SK-N-SH (cell line): ENCODE results near the gene TFAP2C. TPM values are rescaled to one million over a fixed set of nuclear protein-coding genes. Genes with fewer than 3 reads are reported as not detected.

ENCODE experiments used
- CTCF ChIA-PET: fragments of 300-600, 350-600 bp; formaldehyde crosslinking; extraction: SDS; loops from one replicate; lab custom pipeline; 2021; lab: Yijun Ruan, JAX
- POLR2A ChIA-PET: fragments of 350-600 bp; sonication (Branson Sonifier 250); formaldehyde crosslinking; extraction: SDS; loops from one replicate; lab custom pipeline; 2020; ENCODE audit warnings: antibody characterized with exemption, inconsistent platforms; lab: Yijun Ruan, JAX
- DNase-seq: peaks from one replicate; pipeline ENCODE4 v3.0.0; 2012
- H2AFZ ChIP-seq: fragments of 200-600 bp; sonication (generic); 2 replicates; pipeline ENCODE4 v1.8.1; 2016; ENCODE audit warnings: antibody characterized with exemption, mild to moderate bottlenecking, low read depth
- H3F3A ChIP-seq: fragments of 200-600 bp; sonication (generic); replicated peaks from 2 replicates; pipeline ENCODE3; 2016; ENCODE audit warnings: antibody characterized with exemption, mild to moderate bottlenecking; ENCODE audit not compliant: insufficient read depth
- H3K27ac ChIP-seq, 2 experiments: fragments of 200-500 bp in 1 of 2; fragments of 200-600 bp in 1 of 2; sonication (Bioruptor generic) in 1 of 2; sonication (generic), shearing (Covaris generic) in 1 of 2; 2 replicates each; pipeline versions ENCODE4 v1.5.1 to v1.6.1; 2014 to 2016; ENCODE audit warnings: low read depth in 2 of 2, inconsistent platforms in 1 of 2, low read length in 1 of 2, mild to moderate bottlenecking in 1 of 2, mixed read lengths in 1 of 2
- H3K27me3 ChIP-seq: fragments of 200-600 bp; sonication (generic), shearing (Covaris generic); 2 replicates; pipeline ENCODE4 v1.6.1; 2016; ENCODE audit warnings: mixed run types; ENCODE audit not compliant: insufficient read depth
- H3K36me3 ChIP-seq, 2 experiments: fragments of 200-500 bp in 1 of 2; fragments of 200-600 bp in 1 of 2; sonication (Bioruptor generic) in 1 of 2; sonication (generic) in 1 of 2; replicated peaks in 1 of 2; 2 replicates each; pipeline versions ENCODE3 to v1.5.1; 2014 to 2016; ENCODE audit warnings: low read length in 1 of 2, mild to moderate bottlenecking in 1 of 2; ENCODE audit not compliant: insufficient read depth in 2 of 2, control insufficient read depth in 1 of 2
- H3K4me1 ChIP-seq, 2 experiments: fragments of 200-500 bp in 1 of 2; fragments of 200-600 bp in 1 of 2; sonication (Bioruptor generic) in 1 of 2; sonication (generic), shearing (Covaris generic) in 1 of 2; 2 replicates each; pipeline versions ENCODE4 v1.5.1 to v1.6.1; 2014 to 2016; ENCODE audit warnings: low read depth in 1 of 2, low read length in 1 of 2, mixed run types in 1 of 2; ENCODE audit not compliant: insufficient read depth in 2 of 2, control insufficient read depth in 1 of 2
- H3K4me2 ChIP-seq: fragments of 200-600 bp; sonication (generic), shearing (Covaris generic); 2 replicates; pipeline ENCODE4 v1.6.1; 2017; ENCODE audit warnings: mixed run types
- H3K4me3 ChIP-seq, 2 experiments: fragments of 200-500 bp in 1 of 2; fragments of 200-600 bp in 1 of 2; sonication (Bioruptor generic) in 1 of 2; sonication (generic), shearing (Covaris generic) in 1 of 2; 2 replicates each; pipeline versions ENCODE4 v1.5.1 to v1.8.1; 2014 to 2016; ENCODE audit warnings: low read depth in 2 of 2, inconsistent platforms in 1 of 2, low read length in 1 of 2, mild to moderate bottlenecking in 1 of 2, mixed read lengths in 1 of 2, moderate library complexity in 1 of 2
- H3K79me2 ChIP-seq: fragments of 200-600 bp; sonication (generic); 2 replicates; pipeline ENCODE4 v1.8.1; 2017; ENCODE audit warnings: mild to moderate bottlenecking; ENCODE audit not compliant: insufficient read depth
- H3K9ac ChIP-seq: fragments of 200-600 bp; sonication (generic); 2 replicates; pipeline ENCODE4 v1.6.1; 2017; ENCODE audit warnings: mixed run types
- H3K9me2 ChIP-seq: fragments of 200-600 bp; sonication (generic); 2 replicates; pipeline ENCODE4 v1.6.1; 2017; ENCODE audit warnings: mixed run types
- H3K9me3 ChIP-seq: fragments of 200-600 bp; sonication (generic); 2 replicates; pipeline ENCODE4 v1.6.1; 2017; ENCODE audit warnings: mixed run types, mild to moderate bottlenecking, moderate library complexity
- H4K20me1 ChIP-seq: fragments of 200-600 bp; sonication (generic); 2 replicates; pipeline ENCODE4 v1.6.1; 2017; ENCODE audit warnings: mild to moderate bottlenecking, mixed run types; ENCODE audit not compliant: insufficient read depth
- EP300 ChIP-seq, 2 experiments: IDR thresholded peaks; 2 replicates each; pipeline versions ENCODE4 v1.4.0 to v1.6.1; 2012; ENCODE audit warnings: borderline replicate concordance in 1 of 2, low read depth in 1 of 2, low read length in 1 of 2
- FOSL2 ChIP-seq: IDR thresholded peaks from 2 replicates; pipeline ENCODE4 v1.4.0; 2012; ENCODE audit warnings: low read depth, mild to moderate bottlenecking, moderate library complexity, borderline replicate concordance
- FOXM1 ChIP-seq: IDR thresholded peaks from 2 replicates; pipeline ENCODE4 v1.4.0; 2012; ENCODE audit warnings: low read depth, mild to moderate bottlenecking
- GABPA ChIP-seq: IDR thresholded peaks from 2 replicates; pipeline ENCODE4 v1.4.0; 2012; ENCODE audit warnings: low read depth, mild to moderate bottlenecking
- GATA2 ChIP-seq: sonication (generic); formaldehyde crosslinking; IDR thresholded peaks from 2 replicates; pipeline ENCODE4 v1.5.0; 2020; ENCODE audit warnings: mild to moderate bottlenecking, missing genetic modification reagents
- RCOR1 ChIP-seq: fragments of 150-350 bp; IDR thresholded peaks from 2 replicates; pipeline ENCODE4 v1.6.1; 2017; ENCODE audit warnings: antibody characterized with exemption, low read length
- RXRA ChIP-seq: IDR thresholded peaks from 2 replicates; pipeline ENCODE4 v1.4.0; 2012; ENCODE audit warnings: low read depth, mild to moderate bottlenecking, borderline replicate concordance
- SIN3A ChIP-seq: IDR thresholded peaks from 2 replicates; pipeline ENCODE4 v1.6.1; 2012; ENCODE audit warnings: low read depth, mild to moderate bottlenecking, low read length, moderate library complexity, borderline replicate concordance
- SMC3 ChIP-seq: IDR thresholded peaks from 2 replicates; pipeline ENCODE4 v1.6.1; 2012; ENCODE audit warnings: low read depth, low read length, improper control_type of control experiment
- TCF12 ChIP-seq: IDR thresholded peaks from 2 replicates; pipeline ENCODE4 v1.4.0; 2012
- TEAD4 ChIP-seq: IDR thresholded peaks from 2 replicates; pipeline ENCODE4 v1.4.0; 2012; ENCODE audit warnings: mild to moderate bottlenecking, borderline replicate concordance; ENCODE audit not compliant: insufficient read depth
- WGBS: methylation state at CpG from one replicate; pipeline ENCODE4 v1.1.6; 2017; ENCODE audit warnings: low lambda C conversion rate; 5-methylcytosine and 5-hydroxymethylcytosine counted together
- polyA plus RNA-seq, 3 experiments: library from polyadenylated mRNA; depleted of rRNA; stranded (reverse); fragments of >200 nt; gene quantifications; 2 replicates each; pipeline ENCODE4 v1.2.3, GENCODE V29; 2012
- TF ChIP-seq, protein P1 (sequence below): fragments of 150-350 bp; IDR thresholded peaks from 2 replicates; pipeline ENCODE4 v1.6.1; 2017; ENCODE audit warnings: antibody characterized with exemption, low read length, low read depth, borderline replicate concordance
- TF ChIP-seq, protein P2 (sequence below): IDR thresholded peaks from 2 replicates; pipeline ENCODE4; 2012
- TF ChIP-seq, protein P3 (sequence below): IDR thresholded peaks from 2 replicates; pipeline ENCODE4 v1.6.1; 2012; ENCODE audit warnings: mild to moderate bottlenecking, low read depth, low read length, moderate library complexity
- TF ChIP-seq, protein P4 (sequence below): IDR thresholded peaks from 2 replicates; pipeline ENCODE4 v1.4.0; 2012; ENCODE audit warnings: low read depth

TFAP2C gene
- polyA plus RNA-seq, 1 of the 3 experiments (the other 2 are of a cell fraction): not detected

DNA sequence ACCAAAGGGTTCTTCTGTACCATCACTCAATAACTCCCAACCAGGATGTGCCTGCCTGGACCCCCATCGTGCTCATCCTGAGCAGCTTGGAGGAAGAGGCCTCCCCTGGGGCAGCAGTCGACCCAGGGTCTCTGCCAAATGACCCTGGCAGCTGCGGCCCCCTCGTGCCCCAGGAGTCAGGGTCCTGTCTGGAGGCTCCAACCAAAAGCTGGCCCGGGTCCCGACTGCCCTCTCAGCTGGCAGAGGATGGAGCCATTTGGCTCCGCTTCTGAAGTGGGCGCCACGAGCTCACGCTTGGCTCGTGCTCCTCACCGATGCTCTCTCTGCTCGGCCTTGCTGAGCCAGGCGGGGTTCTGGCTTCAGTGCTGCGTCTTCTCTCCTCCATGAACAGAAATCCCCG is 56.8 kb downstream of the TFAP2C start:
- Histone ChIP-seq H3K9me3 (no peaks in the 10 kb centered on the region), H3K36me3 (no peaks in the 10 kb centered on the region), H3F3A (no peaks in the 10 kb centered on the region), H4K20me1 (no peaks in the 10 kb centered on the region), H2AFZ (no peak overlapping the region), H3K4me1 (no peaks in the 10 kb centered on the region), H3K9me2 (no peaks in the 10 kb centered on the region), H3K4me2 (no peak overlapping the region), H3K4me3 (no peak overlapping the region), H3K9ac (no peak overlapping the region), H3K79me2 (no peaks in the 10 kb centered on the region), H3K27me3 (peaks cover 38% of the 10 kb centered on the region; the same call in 1 of the 2 replicates), H3K27ac (no peak overlapping the region)
- POLR2A ChIA-PET: no interaction called here
- no peak for TF ChIP-seq TEAD4
- TF ChIP-seq RCOR1: no peak
- TF ChIP-seq RXRA: no peak
- TF ChIP-seq, protein P1, sequence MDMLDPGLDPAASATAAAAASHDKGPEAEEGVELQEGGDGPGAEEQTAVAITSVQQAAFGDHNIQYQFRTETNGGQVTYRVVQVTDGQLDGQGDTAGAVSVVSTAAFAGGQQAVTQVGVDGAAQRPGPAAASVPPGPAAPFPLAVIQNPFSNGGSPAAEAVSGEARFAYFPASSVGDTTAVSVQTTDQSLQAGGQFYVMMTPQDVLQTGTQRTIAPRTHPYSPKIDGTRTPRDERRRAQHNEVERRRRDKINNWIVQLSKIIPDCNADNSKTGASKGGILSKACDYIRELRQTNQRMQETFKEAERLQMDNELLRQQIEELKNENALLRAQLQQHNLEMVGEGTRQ: no peak
- CTCF ChIA-PET: interaction anchor here (0.6 kb wide), 1 partner anchor 88 kb away, joined by 3 read pairs; no protein-coding TSS in a partner anchor
- WGBS: 28% methylated on average over 10 of the region's 16 CpGs
- no peak for DNase-seq

DNA sequence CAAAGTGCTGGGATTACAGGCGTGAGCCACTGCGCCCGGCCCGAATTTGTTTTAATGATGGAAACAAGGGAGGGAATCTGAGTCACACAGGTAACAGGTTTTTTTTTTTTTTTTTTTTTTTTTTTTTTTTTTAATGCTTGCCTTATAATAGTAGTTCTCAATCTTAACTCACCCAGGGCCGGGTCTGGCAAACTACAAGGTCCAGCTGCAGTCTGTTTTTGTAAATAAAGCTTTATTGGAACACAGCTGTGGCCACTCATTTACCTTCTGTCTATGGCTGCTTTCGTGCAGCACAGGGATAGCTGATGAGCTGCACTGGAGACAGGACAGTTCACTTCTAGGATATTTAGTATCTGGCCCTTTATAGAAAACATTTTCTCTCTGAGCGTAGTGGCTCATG is 58.0 kb downstream of the TFAP2C start:
- no peak for DNase-seq
- no peak overlapping the region for H3K4me3 ChIP-seq
- H3F3A ChIP-seq: no peaks in the 10 kb centered on the region
- WGBS: 26% methylated on average over 7 of the region's 7 CpGs
- no peaks in the 10 kb centered on the region for H3K36me3 ChIP-seq
- H3K9me2 ChIP-seq: no peaks in the 10 kb centered on the region
- H3K4me2 ChIP-seq: no peak overlapping the region
- no peak overlapping the region for H2AFZ ChIP-seq
- ChIA-PET CTCF (no interaction called here), POLR2A (no interaction called here)
- no peaks in the 10 kb centered on the region for H3K79me2 ChIP-seq
- no peaks in the 10 kb centered on the region for H3K9me3 ChIP-seq
- no peak overlapping the region for H3K9ac ChIP-seq
- H3K27me3 ChIP-seq: peaks cover 38% of the 10 kb centered on the region; the same call in 1 of the 2 replicates
- no peaks in the 10 kb centered on the region for H4K20me1 ChIP-seq
- no peaks in the 10 kb centered on the region for H3K4me1 ChIP-seq
- TF ChIP-seq EP300 (IDR thresholded peaks at IDR 0.05; ENCODE audit: borderline replicate concordance in 1 of 2, low read depth in 1 of 2, low read length in 1 of 2): no peak
- TF ChIP-seq SMC3: no peak
- TF ChIP-seq, protein P2, sequence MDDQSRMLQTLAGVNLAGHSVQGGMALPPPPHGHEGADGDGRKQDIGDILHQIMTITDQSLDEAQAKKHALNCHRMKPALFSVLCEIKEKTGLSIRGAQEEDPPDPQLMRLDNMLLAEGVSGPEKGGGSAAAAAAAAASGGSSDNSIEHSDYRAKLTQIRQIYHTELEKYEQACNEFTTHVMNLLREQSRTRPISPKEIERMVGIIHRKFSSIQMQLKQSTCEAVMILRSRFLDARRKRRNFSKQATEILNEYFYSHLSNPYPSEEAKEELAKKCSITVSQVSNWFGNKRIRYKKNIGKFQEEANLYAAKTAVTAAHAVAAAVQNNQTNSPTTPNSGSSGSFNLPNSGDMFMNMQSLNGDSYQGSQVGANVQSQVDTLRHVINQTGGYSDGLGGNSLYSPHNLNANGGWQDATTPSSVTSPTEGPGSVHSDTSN: no peak
- no peak for TF ChIP-seq GATA2 (CRISPR knock-in tag)
- no peak overlapping the region for H3K27ac ChIP-seq

DNA sequence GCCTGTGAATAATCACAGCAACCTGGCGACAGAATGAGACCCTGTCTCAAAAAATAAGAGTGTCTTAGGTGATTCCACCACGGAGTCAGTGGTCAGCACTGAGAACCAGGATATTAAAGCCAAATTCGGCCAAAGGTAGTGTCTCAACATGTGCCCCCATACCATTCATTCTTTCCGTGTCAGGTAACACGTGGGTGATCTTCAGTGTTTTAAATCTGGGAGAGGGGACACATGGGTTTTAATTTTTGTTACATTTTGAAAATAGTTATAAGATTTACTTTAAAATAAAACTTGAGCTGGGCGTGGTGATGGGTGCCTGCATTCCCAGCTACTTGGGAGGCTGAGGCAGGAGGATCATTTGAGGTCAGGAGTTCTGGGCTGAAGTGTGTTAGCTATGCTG is 59.0 kb downstream of the TFAP2C start:
- H2AFZ ChIP-seq: no peak overlapping the region
- no peaks in the 10 kb centered on the region for H3K9me3 ChIP-seq
- H3K4me2 ChIP-seq: no peak overlapping the region
- no peaks in the 10 kb centered on the region for H3K4me1 ChIP-seq
- no peaks in the 10 kb centered on the region for H4K20me1 ChIP-seq
- ChIA-PET CTCF (no interaction called here), POLR2A (no interaction called here)
- H3K9me2 ChIP-seq: no peaks in the 10 kb centered on the region
- peaks cover 34% of the 10 kb centered on the region; the same call in 1 of the 2 replicates for H3K27me3 ChIP-seq
- no peak for DNase-seq
- no peak overlapping the region for H3K9ac ChIP-seq
- H3K27ac ChIP-seq: no peak overlapping the region
- H3K79me2 ChIP-seq: no peaks in the 10 kb centered on the region
- no peak overlapping the region for H3K4me3 ChIP-seq
- no peaks in the 10 kb centered on the region for H3F3A ChIP-seq
- no peaks in the 10 kb centered on the region for H3K36me3 ChIP-seq
- WGBS: 9% methylated on average over 6 of the region's 6 CpGs
- TF ChIP-seq, protein P3, sequence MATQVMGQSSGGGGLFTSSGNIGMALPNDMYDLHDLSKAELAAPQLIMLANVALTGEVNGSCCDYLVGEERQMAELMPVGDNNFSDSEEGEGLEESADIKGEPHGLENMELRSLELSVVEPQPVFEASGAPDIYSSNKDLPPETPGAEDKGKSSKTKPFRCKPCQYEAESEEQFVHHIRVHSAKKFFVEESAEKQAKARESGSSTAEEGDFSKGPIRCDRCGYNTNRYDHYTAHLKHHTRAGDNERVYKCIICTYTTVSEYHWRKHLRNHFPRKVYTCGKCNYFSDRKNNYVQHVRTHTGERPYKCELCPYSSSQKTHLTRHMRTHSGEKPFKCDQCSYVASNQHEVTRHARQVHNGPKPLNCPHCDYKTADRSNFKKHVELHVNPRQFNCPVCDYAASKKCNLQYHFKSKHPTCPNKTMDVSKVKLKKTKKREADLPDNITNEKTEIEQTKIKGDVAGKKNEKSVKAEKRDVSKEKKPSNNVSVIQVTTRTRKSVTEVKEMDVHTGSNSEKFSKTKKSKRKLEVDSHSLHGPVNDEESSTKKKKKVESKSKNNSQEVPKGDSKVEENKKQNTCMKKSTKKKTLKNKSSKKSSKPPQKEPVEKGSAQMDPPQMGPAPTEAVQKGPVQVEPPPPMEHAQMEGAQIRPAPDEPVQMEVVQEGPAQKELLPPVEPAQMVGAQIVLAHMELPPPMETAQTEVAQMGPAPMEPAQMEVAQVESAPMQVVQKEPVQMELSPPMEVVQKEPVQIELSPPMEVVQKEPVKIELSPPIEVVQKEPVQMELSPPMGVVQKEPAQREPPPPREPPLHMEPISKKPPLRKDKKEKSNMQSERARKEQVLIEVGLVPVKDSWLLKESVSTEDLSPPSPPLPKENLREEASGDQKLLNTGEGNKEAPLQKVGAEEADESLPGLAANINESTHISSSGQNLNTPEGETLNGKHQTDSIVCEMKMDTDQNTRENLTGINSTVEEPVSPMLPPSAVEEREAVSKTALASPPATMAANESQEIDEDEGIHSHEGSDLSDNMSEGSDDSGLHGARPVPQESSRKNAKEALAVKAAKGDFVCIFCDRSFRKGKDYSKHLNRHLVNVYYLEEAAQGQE: no peak
- TF ChIP-seq RXRA (no peak), TCF12 (no peak), GABPA (no peak), FOXM1 (no peak), EP300 (IDR thresholded peaks at IDR 0.05; ENCODE audit: borderline replicate concordance in 1 of 2, low read depth in 1 of 2, low read length in 1 of 2) (no peak), TEAD4 (no peak), SIN3A (no peak), FOSL2 (no peak)
- TF ChIP-seq, protein P4, sequence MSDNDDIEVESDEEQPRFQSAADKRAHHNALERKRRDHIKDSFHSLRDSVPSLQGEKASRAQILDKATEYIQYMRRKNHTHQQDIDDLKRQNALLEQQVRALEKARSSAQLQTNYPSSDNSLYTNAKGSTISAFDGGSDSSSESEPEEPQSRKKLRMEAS: no peak
